Activated T-cell treated with anti-CD3 and anti-CD28 coated beads, Interleukin-2, amount 50 U/mL, for 48 hours (primary cell): ENCODE results near the gene ATF6.
"Not testable (repeated sequence)": the region's sequence is repeated elsewhere in the genome, so short reads cannot be mapped to it uniquely, and the experiment has no call there.

ENCODE experiments used
- DNase-seq, 2 experiments: peaks; one replicate each; pipeline ENCODE4 v3.0.0-alpha.2; 2020

The ATF6 gene

GRCh38 chr1:161766102-161766981, at the start of gene ATF6:
ATF6 (plus strand) TSS chr1:161766320; CDS start chr1:161766361, 41 bp downstream.
- DNase-seq = peak; percentile 88 to 90

GRCh38 chr1:161718559-161719324, 47.4 kb upstream of the ATF6 start:
- no peak for DNase-seq

- no peak for DNase-seq
Measured at GRCh38 chr1:161719325-161719611, 46.9 kb upstream of the ATF6 start.

- DNase-seq = no peak
Measured at GRCh38 chr1:161720422-161720821, 45.7 kb upstream of the ATF6 start.

GRCh38 chr1:161720956-161721737, 45.0 kb upstream of the ATF6 start, which contains the start of gene FCRLB:
FCRLB (plus strand) TSS chr1:161721544; CDS start chr1:161722673, 1,129 bp downstream.
- no peak for DNase-seq

- DNase-seq = no peak
Measured at GRCh38 chr1:161721738-161722343, 44.3 kb upstream of the ATF6 start.

- DNase-seq = no peak
Measured at GRCh38 chr1:161722406-161722805, 43.7 kb upstream of the ATF6 start.

GRCh38 chr1:161723459-161724141, 42.5 kb upstream of the ATF6 start:
- no peak for DNase-seq

GRCh38 chr1:161725258-161725907, 40.7 kb upstream of the ATF6 start:
- not testable (repeated sequence) for DNase-seq

- peak; percentile 62 to 67 for DNase-seq
Measured at GRCh38 chr1:161725908-161726472, 40.1 kb upstream of the ATF6 start.

GRCh38 chr1:161726473-161727255, 39.5 kb upstream of the ATF6 start:
- DNase-seq = peak; percentile 69 to 73

- DNase-seq = peak; percentile 47 to 49
Measured at GRCh38 chr1:161727256-161727924, 38.7 kb upstream of the ATF6 start.

GRCh38 chr1:161728376-161729226, 37.5 kb upstream of the ATF6 start:
- DNase-seq = no peak

GRCh38 chr1:161730050-161730564, 36.0 kb upstream of the ATF6 start:
- DNase-seq = peak; percentile 68 to 70

GRCh38 chr1:161731241-161731640, 34.9 kb upstream of the ATF6 start:
- no peak for DNase-seq

GRCh38 chr1:161731981-161732718, 34.0 kb upstream of the ATF6 start:
- DNase-seq = no peak

GRCh38 chr1:161733526-161733925, 32.6 kb upstream of the ATF6 start:
- no peak for DNase-seq

- DNase-seq = no peak
Measured at GRCh38 chr1:161735837-161736236, 30.3 kb upstream of the ATF6 start.
